Activated T-helper 1 cell treated with anti-CD3 and anti-CD28 coated beads, Interleukin-12 subunit alpha, Interleukin-12 subunit beta, Interleukin-2, Interleukin-4 antibody, amounts not matched to agents 30 ng/mL and 10 ng/mL and 1 ng/mL, durations not matched to agents 14 hours and 24 hours and 36 hours (primary cell): Measurements from ENCODE around the gene SLC19A2. TPM values are rescaled to one million over a fixed set of nuclear protein-coding genes. Genes with fewer than 3 reads are reported as not detected.

Experiments used
- total RNA-seq: library from RNA; stranded (reverse); gene quantifications from 2 replicates; pipeline ENCODE4 v1.2.3, GENCODE V29; 2022

The SLC19A2 gene
- total RNA-seq, 1 donor from 2014 or later: 12.8 TPM

Other genes with a start within 250 kb of the SLC19A2 start
- 13.9 and 25.8 TPM in 2 replicates for gene NME7, start 118.1 kb downstream of the SLC19A2 start, total RNA-seq
- gene BLZF1, start 117.7 kb downstream of the SLC19A2 start, total RNA-seq: 15.1 and 16.1 TPM in 2 replicates
- not detected in 2 replicates for gene CCDC181, start 58.5 kb downstream of the SLC19A2 start, total RNA-seq
- gene F5, start 100.5 kb upstream of the SLC19A2 start, total RNA-seq: 58.0 and 58.2 TPM in 2 replicates
- 0.13 TPM in 1 of 2 replicates, not detected in the other for gene SELP, start 144.2 kb upstream of the SLC19A2 start, total RNA-seq
- gene SELL, start 225.7 kb upstream of the SLC19A2 start, total RNA-seq: 115 and 117 TPM in 2 replicates
- gene SELE, start 248.1 kb upstream of the SLC19A2 start, total RNA-seq: not detected in 2 replicates